ENCODE measurements around the gene MACF1. TPM values are rescaled to one million over a fixed set of nuclear protein-coding genes. Genes with fewer than 3 reads are reported as not detected.

MACF1 gene
- total and polyA plus RNA-seq, 2 donors from 2014 or later = 65.7 to 387 TPM

DNA sequence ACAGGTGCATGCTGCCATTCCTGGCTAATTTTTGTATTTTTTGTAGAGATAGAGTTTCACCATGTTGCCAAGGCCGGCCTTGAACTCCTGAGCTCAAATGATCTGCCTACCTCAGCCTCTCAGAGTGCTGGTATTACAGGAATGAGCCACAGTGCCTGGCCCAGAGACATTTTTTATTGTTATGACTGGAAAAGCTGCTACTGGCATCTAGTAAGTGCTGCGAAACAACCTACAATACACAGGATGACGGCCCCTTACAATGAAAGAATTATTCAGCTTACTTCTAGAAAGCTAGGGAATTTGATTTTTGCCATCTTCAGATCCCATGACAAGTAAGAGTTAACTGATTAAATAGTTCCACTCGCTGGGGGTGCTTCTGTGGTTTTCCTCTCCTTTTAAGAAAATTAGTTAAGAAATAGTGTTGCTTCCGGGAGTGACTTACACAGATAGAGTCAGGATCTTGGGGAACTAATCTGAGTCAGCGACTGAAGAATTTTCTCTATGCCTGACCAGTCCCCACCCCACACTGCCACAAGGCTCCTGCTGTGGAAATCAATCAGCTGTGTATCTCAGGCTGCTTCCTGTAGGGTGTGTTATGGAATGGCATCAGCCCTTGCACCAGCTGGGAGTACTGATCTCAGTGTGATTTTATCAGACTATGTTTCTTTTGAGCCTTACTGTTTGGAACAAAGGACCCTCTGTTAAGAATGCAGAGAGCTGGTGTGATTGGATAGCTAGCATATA is 194.0 kb downstream of the MACF1 start:
- DNase-seq = peak; percentile 65 to 88 (median 85)
- intact Hi-C loops (cut with DNase I) = no loop called here
- peaks cover 18 to 31% (median 18%) of the 10 kb centered on the region in 3 donors for H3K4me1 ChIP-seq (ENCODE audit: control insufficient read depth in 2 of 3, insufficient read depth in 2 of 3, low read depth in 1 of 3, low read length in 3 of 3)
- H3K9ac ChIP-seq (ENCODE audit: low read length in 3 of 3) = peak overlapping the region in 1 of 3 donors; percentile 53
- H3K36me3 ChIP-seq (ENCODE audit: control insufficient read depth in 2 of 3, insufficient read depth in 3 of 3, low read length in 3 of 3) = no peaks in the 10 kb centered on the region
- peak overlapping the region; percentile 59 to 85 for H3K27ac ChIP-seq (ENCODE audit: low read depth in 2 of 2, low read length in 2 of 2)
- TF ChIP-seq CTCF (IDR thresholded peaks at IDR 0.05; ENCODE audit: borderline replicate concordance, extremely low read depth, insufficient read depth) = no peak
- no peak overlapping the region for H3K4me3 ChIP-seq (ENCODE audit: low read length in 3 of 3)
- H3K9me3 ChIP-seq (ENCODE audit: control insufficient read depth in 2 of 3, insufficient read depth in 1 of 3, low read length in 3 of 3) = no peaks in the 10 kb centered on the region
- no peaks in the 10 kb centered on the region for H3K27me3 ChIP-seq (ENCODE audit: control insufficient read depth, insufficient read depth, low read length)
- FAIRE-seq = peak; percentile 74

DNA sequence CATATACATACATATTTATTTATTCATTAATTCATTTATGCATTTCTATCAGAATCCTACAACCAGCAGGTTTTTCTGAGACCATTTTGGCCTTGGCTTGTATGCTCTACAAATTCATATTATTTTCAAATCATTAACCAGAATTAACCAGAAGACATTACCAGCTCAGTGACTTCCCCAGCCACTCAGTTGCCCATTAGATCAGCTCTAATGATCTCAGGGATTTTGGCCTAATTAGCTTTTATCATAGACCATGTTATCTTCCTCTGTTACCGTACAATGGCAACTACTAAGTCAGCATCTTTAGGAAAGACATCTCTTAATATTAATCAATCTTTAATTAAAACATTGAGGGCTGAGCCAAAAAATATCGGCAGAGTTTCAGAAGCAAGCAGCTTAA is 196.6 kb downstream of the MACF1 start:
- intact Hi-C loops (cut with DNase I) = no loop called here
- DNase-seq (no peak), FAIRE-seq (no peak)
- Histone ChIP-seq H3K4me1 (ENCODE audit: control insufficient read depth in 2 of 3, insufficient read depth in 2 of 3, low read depth in 1 of 3, low read length in 3 of 3) (peaks cover 20 to 29% (median 22%) of the 10 kb centered on the region in 3 donors), H3K4me3 (ENCODE audit: low read length in 3 of 3) (no peak overlapping the region), H3K9me3 (ENCODE audit: control insufficient read depth in 2 of 3, insufficient read depth in 1 of 3, low read length in 3 of 3) (no peaks in the 10 kb centered on the region), H3K27me3 (ENCODE audit: control insufficient read depth, insufficient read depth, low read length) (no peaks in the 10 kb centered on the region), H3K36me3 (ENCODE audit: control insufficient read depth in 2 of 3, insufficient read depth in 3 of 3, low read length in 3 of 3) (no peaks in the 10 kb centered on the region), H3K9ac (ENCODE audit: low read length in 3 of 3) (no peak overlapping the region), H3K27ac (ENCODE audit: low read depth in 2 of 2, low read length in 2 of 2) (no peak overlapping the region)
- TF ChIP-seq CTCF (IDR thresholded peaks at IDR 0.05; ENCODE audit: borderline replicate concordance, extremely low read depth, insufficient read depth) = no peak

- Histone ChIP-seq H3K27ac (ENCODE audit: low read depth in 2 of 2, low read length in 2 of 2) (peak overlapping the region in 1 of 2 donors; percentile 18), H3K4me3 (ENCODE audit: low read length in 3 of 3) (no peak overlapping the region), H3K9me3 (ENCODE audit: control insufficient read depth in 2 of 3, insufficient read depth in 1 of 3, low read length in 3 of 3) (no peaks in the 10 kb centered on the region), H3K36me3 (ENCODE audit: control insufficient read depth in 2 of 3, insufficient read depth in 3 of 3, low read length in 3 of 3) (no peaks in the 10 kb centered on the region), H3K4me1 (ENCODE audit: control insufficient read depth in 2 of 3, insufficient read depth in 2 of 3, low read depth in 1 of 3, low read length in 3 of 3) (peaks cover 9 to 37% (median 28%) of the 10 kb centered on the region in 3 donors), H3K9ac (ENCODE audit: low read length in 3 of 3) (no peak overlapping the region), H3K27me3 (ENCODE audit: control insufficient read depth, insufficient read depth, low read length) (no peaks in the 10 kb centered on the region)
- FAIRE-seq (no peak), DNase-seq (no peak)
- TF ChIP-seq CTCF (IDR thresholded peaks at IDR 0.05; ENCODE audit: borderline replicate concordance, extremely low read depth, insufficient read depth) = no peak
- intact Hi-C loops (cut with DNase I) = no loop called here
These were observed 200.4 kb downstream of the MACF1 start for GRCh38 chr1:39404876-39405275.

Measured in kidney (tissue), 14 donors.